GM21786 (cell line): ENCODE data around the gene POP7.
"Not testable (repeated sequence)": the region's sequence is repeated elsewhere in the genome, so short reads cannot be mapped to it uniquely, and the experiment has no call there.

Experiments used
- ATAC-seq: cut with Tn5 transposase; IDR thresholded peaks from one replicate; pipeline ENCODE4 v1.9.1; 2021; ENCODE audit not compliant: unreplicated experiment

The POP7 gene

DNA sequence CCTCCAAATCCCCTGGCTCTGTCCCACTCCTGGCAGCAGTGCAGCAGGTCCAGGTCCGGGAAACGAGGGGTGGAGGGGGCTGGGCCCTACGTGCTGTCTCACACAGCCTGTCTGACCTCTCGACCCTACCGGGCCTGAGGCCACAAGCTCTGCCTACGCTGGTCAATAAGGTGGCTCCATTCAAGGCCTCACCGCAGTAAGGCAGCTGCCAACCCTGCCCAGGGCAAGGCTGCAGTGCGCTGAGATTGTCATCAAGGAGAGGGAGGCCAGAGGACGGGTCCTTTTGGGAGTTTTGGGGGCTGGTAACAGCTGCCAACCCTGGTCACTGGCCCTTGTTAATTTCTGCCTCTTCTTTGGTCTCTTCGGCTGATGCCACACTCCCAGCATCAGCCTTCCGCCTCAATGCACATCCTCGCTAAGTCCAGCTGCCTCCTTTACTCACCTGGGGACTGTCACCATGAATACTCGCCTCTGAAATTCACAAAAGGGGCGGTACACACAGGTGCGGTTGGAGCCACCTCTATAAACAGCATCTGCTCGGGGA lies 17.9 kb downstream of the POP7 start:
- no peak for ATAC-seq

GRCh38 chr7:100724364-100724763 lies 18.4 kb downstream of the POP7 start:
- not testable (repeated sequence) for ATAC-seq

- no peak for ATAC-seq
Measured at GRCh38 chr7:100726996-100727761, 21.3 kb downstream of the POP7 start.

DNA sequence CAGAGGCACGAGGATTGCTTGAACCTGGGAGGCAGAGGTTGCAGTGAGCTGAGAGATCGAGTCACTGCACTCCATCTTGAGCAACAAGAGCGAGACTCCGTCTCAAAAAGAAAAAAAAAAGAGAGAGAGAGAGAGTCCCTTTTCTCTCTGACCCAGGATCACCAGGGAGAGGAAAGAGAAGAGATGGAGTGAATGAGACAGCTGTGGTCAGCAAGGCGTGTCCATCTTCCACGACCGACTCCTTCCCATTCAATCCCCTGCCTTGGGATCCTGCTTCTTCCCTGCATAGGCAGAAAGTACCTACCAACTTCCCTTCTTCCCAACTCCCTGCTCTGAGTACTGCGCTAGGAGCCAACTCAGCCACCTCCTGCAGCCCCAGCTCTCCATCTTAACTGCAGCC lies 22.3 kb downstream of the POP7 start:
- ATAC-seq, result no peak

- no peak for ATAC-seq
Measured at GRCh38 chr7:100730136-100730800, 24.3 kb downstream of the POP7 start.

DNA sequence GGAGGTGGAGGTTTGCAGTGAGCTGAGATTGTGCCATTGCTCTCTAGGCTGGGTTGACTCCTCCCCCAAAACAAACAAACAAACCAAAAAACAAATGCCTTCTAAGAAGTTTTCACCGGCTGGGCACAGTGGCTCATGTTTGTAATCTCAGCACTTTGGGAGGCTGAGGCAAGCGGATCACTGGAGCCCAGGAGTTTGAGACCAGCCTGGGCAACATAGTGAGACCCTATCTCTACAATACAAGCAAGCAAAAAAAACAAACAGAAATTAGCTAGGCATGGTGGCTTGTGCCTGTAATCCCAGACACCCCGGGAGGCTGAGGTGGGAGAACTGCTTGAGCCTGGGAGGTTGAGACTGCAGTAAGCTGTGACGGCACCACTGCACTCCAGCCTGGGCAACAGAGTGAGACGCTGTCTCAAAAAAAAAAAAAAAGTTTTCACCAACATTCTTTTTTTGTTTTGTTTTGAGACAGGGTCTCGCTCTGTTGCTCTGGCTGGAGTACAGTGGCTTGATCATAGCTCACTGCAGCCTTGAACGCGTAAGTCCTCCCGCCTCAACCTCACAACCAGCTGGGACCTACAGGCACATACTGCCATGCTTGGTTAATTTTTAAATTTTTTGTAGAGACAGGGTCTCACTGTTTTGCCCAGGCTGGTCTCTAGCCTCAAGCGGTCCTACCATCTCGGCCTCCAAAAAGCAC lies 26.2 kb downstream of the POP7 start:
- no peak for ATAC-seq

- no peak for ATAC-seq
Measured at GRCh38 chr7:100735730-100736129, 29.8 kb downstream of the POP7 start.

DNA sequence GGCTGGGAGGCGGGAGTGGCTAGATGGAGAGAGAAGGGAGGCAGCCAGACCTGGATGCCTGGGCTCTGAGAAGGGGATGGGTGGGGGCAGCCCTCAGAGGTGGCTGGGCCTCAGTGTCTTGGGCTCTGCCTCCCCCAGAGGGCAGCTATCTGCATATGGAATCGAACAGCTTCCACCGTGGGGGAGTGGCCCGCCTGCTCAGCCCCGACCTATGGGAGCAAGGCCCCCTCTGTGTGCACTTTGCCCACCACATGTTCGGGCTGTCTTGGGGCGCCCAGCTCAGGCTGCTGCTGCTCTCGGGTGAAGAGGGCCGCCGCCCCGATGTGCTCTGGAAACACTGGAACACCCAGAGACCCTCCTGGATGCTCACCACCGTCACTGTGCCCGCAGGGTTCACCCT lies 30.8 kb downstream of the POP7 start:
- no peak for ATAC-seq

DNA sequence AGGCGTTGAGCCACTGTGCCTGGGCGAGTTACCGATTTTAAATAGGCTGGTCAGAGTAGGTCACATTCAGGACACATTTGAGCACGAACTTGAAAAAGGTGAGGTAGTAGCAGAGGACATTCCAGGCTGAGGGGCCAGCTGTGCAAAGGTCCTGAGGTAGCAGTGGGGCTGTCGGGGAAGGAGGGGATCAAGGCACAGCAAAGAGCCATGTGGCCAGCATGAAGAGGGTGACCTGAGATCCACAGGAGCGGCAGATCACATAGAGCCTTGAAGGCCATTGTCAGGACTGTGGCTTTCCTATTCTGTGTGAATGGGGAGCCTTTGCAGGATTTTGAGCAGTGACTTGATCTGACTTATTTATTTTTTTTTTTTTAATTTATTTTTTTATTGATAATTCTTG lies 34.0 kb downstream of the POP7 start:
- ATAC-seq, result no peak

- ATAC-seq, result no peak
Measured at GRCh38 chr7:100744605-100745004, 38.7 kb downstream of the POP7 start.

DNA sequence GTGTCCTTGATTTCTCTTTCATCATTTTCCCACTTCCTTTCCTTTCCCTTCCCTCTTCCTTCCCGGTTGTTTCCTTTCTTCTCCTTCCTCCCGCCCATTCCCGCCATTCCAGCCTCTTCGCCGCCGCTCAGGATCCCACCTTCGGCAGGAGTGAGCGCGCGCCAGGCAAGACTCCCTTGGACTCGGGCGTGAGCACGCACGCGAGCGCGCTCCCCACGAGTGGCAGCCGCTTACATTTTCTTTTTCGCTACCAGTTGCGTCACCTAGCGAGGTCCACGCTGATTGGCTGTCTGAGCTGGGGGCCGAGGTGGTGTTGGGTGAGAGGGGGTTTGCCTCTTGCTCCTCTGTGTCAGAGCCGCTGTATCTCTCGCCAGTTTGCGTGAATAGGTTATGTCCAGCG lies 39.3 kb downstream of the POP7 start:
- ATAC-seq, result no peak

DNA sequence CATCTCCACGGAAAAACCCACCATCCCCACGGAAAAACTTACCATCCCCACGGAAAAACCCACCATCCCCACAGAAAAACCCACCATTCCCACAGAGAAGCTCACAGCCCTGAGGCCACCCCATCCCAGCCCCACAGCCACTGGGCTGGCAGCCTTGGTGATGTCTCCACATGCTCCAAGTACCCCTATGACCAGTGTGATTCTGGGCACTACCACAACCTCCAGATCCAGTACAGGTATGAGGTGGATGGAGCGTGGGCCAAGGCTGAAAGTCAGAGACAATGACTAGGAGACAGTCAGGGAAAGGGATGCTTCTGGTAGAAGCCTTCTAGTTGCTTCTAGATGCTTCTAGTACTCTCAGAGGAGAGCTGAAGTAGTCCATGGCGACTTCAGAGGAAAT lies 47.1 kb downstream of the POP7 start:
- ATAC-seq, result no peak

- ATAC-seq, result no peak
Measured at GRCh38 chr7:100753750-100754149, 47.8 kb downstream of the POP7 start.
